KMS-11 (cell line): ENCODE measurements around the gene ACSF3.

Experiments
- H2AFZ ChIP-seq: fragments of 200-600 bp; sonication (generic); 2 replicates; pipeline ENCODE4 v1.6.1; 2016; ENCODE audit warnings: antibody characterized with exemption, mixed run types, low read depth
- H3K27ac ChIP-seq: fragments of 200-600 bp; sonication (generic); 2 replicates; pipeline ENCODE4 v1.6.1; 2016; ENCODE audit warnings: mild to moderate bottlenecking, mixed run types
- H3K27me3 ChIP-seq: fragments of 200-600 bp; sonication (generic); 2 replicates; pipeline ENCODE4 v1.6.1; 2017; ENCODE audit warnings: mild to moderate bottlenecking, low read depth, mixed run types, moderate library complexity; ENCODE audit not compliant: insufficient read depth
- H3K36me3 ChIP-seq: fragments of 200-600 bp; sonication (generic); 2 replicates; pipeline ENCODE4 v1.6.1; 2017; ENCODE audit warnings: mild to moderate bottlenecking, mixed run types; ENCODE audit not compliant: insufficient read depth
- H3K4me1 ChIP-seq: fragments of 200-600 bp; sonication (generic); 2 replicates; pipeline ENCODE4 v1.6.1; 2016; ENCODE audit warnings: mild to moderate bottlenecking, low read depth, mixed run types; ENCODE audit not compliant: poor library complexity, severe bottlenecking
- H3K4me2 ChIP-seq: fragments of 200-600 bp; sonication (generic); 2 replicates; pipeline ENCODE4 v1.7.0; 2016; ENCODE audit warnings: mild to moderate bottlenecking, mixed run types
- H3K4me3 ChIP-seq: fragments of 200-600 bp; sonication (generic); IDR thresholded peaks from 2 replicates; pipeline ENCODE4 v1.6.1; 2017; ENCODE audit warnings: low read depth, low read length, mixed read lengths; ENCODE audit not compliant: insufficient read depth
- H3K79me2 ChIP-seq: fragments of 200-600 bp; sonication (generic); 2 replicates; pipeline ENCODE4 v1.6.1; 2016; ENCODE audit warnings: low read depth, mixed run types; ENCODE audit not compliant: insufficient read depth
- H3K9ac ChIP-seq: fragments of 200-600 bp; sonication (generic); 2 replicates; pipeline ENCODE4 v1.6.1; 2016; ENCODE audit warnings: mild to moderate bottlenecking, mixed run types
- H4K20me1 ChIP-seq: fragments of 200-600 bp; sonication (generic); 2 replicates; pipeline ENCODE4 v1.6.1; 2016; ENCODE audit warnings: mild to moderate bottlenecking, mixed run types; ENCODE audit not compliant: insufficient read depth
- TF ChIP-seq, protein P1 (sequence below): fragments of 200-600 bp; sonication (generic); conservative IDR thresholded peaks from 2 replicates; pipeline ENCODE4 v1.6.1; 2017; ENCODE audit warnings: low read depth, mild to moderate bottlenecking, antibody characterized with exemption, low read length, moderate library complexity, mixed read lengths

The ACSF3 gene

GRCh38 chr16:89147085-89147817 lies 53.6 kb downstream of the ACSF3 start:
- no peaks in the 10 kb centered on the region for H3K79me2 ChIP-seq
- no peaks in the 10 kb centered on the region for H3K4me1 ChIP-seq
- no peaks in the 10 kb centered on the region for H3K27me3 ChIP-seq
- H3K36me3 ChIP-seq = no peaks in the 10 kb centered on the region
- H3K9ac ChIP-seq = no peak overlapping the region
- H3K4me2 ChIP-seq = no peak overlapping the region
- no peak overlapping the region for H3K27ac ChIP-seq
- TF ChIP-seq, protein P1, sequence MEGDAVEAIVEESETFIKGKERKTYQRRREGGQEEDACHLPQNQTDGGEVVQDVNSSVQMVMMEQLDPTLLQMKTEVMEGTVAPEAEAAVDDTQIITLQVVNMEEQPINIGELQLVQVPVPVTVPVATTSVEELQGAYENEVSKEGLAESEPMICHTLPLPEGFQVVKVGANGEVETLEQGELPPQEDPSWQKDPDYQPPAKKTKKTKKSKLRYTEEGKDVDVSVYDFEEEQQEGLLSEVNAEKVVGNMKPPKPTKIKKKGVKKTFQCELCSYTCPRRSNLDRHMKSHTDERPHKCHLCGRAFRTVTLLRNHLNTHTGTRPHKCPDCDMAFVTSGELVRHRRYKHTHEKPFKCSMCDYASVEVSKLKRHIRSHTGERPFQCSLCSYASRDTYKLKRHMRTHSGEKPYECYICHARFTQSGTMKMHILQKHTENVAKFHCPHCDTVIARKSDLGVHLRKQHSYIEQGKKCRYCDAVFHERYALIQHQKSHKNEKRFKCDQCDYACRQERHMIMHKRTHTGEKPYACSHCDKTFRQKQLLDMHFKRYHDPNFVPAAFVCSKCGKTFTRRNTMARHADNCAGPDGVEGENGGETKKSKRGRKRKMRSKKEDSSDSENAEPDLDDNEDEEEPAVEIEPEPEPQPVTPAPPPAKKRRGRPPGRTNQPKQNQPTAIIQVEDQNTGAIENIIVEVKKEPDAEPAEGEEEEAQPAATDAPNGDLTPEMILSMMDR = no peak
- H4K20me1 ChIP-seq = no peaks in the 10 kb centered on the region
- H3K4me3 ChIP-seq = no peak overlapping the region
- H2AFZ ChIP-seq = no peak overlapping the region

GRCh38 chr16:89149386-89149785 lies 55.7 kb downstream of the ACSF3 start:
- Histone ChIP-seq H3K27me3 (no peaks in the 10 kb centered on the region), H3K36me3 (no peaks in the 10 kb centered on the region), H4K20me1 (no peaks in the 10 kb centered on the region), H3K4me2 (no peak overlapping the region), H3K4me1 (no peaks in the 10 kb centered on the region), H2AFZ (no peak overlapping the region), H3K4me3 (no peak overlapping the region), H3K9ac (no peak overlapping the region), H3K79me2 (no peaks in the 10 kb centered on the region), H3K27ac (no peak overlapping the region)
- TF ChIP-seq, protein P1 = no peak

- Histone ChIP-seq H3K9ac (no peak overlapping the region), H3K4me2 (no peak overlapping the region), H3K27ac (no peak overlapping the region), H4K20me1 (no peaks in the 10 kb centered on the region), H3K27me3 (no peaks in the 10 kb centered on the region), H3K36me3 (no peaks in the 10 kb centered on the region), H3K79me2 (no peaks in the 10 kb centered on the region), H3K4me3 (no peak overlapping the region), H2AFZ (no peak overlapping the region), H3K4me1 (no peaks in the 10 kb centered on the region)
- TF ChIP-seq, protein P1 = no peak
Observed at GRCh38 chr16:89150090-89150835, 56.6 kb downstream of the ACSF3 start.

DNA sequence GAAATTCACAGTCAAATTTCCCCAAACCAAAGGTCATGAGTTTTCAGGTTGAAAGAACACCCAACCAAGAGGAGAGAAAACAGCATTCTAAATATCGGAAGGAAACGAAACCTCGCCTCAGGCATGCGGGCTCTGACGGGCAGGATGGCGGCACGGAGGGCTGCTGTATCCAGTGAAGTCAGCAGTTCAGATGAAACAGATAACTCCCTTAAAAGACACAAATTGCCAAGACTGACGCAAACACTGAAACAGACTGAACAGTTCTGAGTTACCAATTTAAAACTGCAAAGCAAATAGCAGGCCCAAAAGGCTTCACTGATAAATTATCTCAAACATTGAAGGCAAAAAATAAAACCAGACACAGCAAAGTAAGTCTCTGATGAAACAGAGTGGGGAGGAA lies 57.3 kb downstream of the ACSF3 start:
- Histone ChIP-seq H3K27ac (no peak overlapping the region), H3K36me3 (no peaks in the 10 kb centered on the region), H3K79me2 (no peaks in the 10 kb centered on the region), H3K4me3 (no peak overlapping the region), H3K9ac (no peak overlapping the region), H3K27me3 (no peaks in the 10 kb centered on the region), H4K20me1 (no peaks in the 10 kb centered on the region), H2AFZ (no peak overlapping the region), H3K4me1 (no peaks in the 10 kb centered on the region), H3K4me2 (no peak overlapping the region)
- TF ChIP-seq, protein P1 = no peak
